Tibial artery (tissue), 4 donors: ENCODE measurements around the gene BRF1.
"Not testable (repeated sequence)": the region's sequence is repeated elsewhere in the genome, so short reads cannot be mapped to it uniquely, and the experiment has no call there.

Source experiments
- DNase-seq, 2 donors: peaks; one replicate each; pipeline ENCODE4 v3.0.0-alpha.2; 2019
- H3K27ac ChIP-seq, 2 donors: fragments of 200-600 bp; sonication (generic) in 1 of 2; 1 replicate in 1 of 2; 2 replicates in 1 of 2; pipeline ENCODE4 v1.5.1; 2018 to 2019; ENCODE audit warnings: mild to moderate bottlenecking in 1 of 2
- H3K27me3 ChIP-seq, 2 donors: fragments of 200-600 bp; sonication (generic) in 1 of 2; one replicate each; pipeline versions ENCODE4 v1.5.1 to v1.6.0; 2016 to 2019
- H3K36me3 ChIP-seq, 3 donors: fragments of 200-600 bp; sonication (generic) in 2 of 3; one replicate each; pipeline ENCODE4 v1.5.1; 2016 to 2019; ENCODE audit warnings: mild to moderate bottlenecking in 2 of 3
- H3K4me1 ChIP-seq, 4 donors: fragments of 200-600 bp; sonication (generic) in 2 of 4; 1 replicate in 3 of 4; 2 replicates in 1 of 4; pipeline ENCODE4 v1.5.1; 2016 to 2019
- H3K4me3 ChIP-seq, 2 donors: fragments of 200-600 bp; sonication (generic) in 1 of 2; 1 replicate in 1 of 2; 2 replicates in 1 of 2; pipeline ENCODE4 v1.5.1; 2018 to 2019; ENCODE audit warnings: mild to moderate bottlenecking in 2 of 2
- H3K9me3 ChIP-seq, 3 donors: fragments of 200-600 bp; sonication (generic) in 1 of 3; one replicate each; pipeline ENCODE4 v1.5.1; 2016 to 2019
- CTCF ChIP-seq, 2 experiments: fragments of 200-600 bp in 1 of 2; fragments of 450-650 bp in 1 of 2; IDR thresholded peaks; one replicate each; pipeline ENCODE4 v1.5.1; 2017 to 2019; ENCODE audit warnings: antibody characterized with exemption in 2 of 2, mild to moderate bottlenecking in 1 of 2, moderate library complexity in 1 of 2
- intact Hi-C: fragments of 100-400 bp; cut with DNase I; formaldehyde crosslinking; loops from one replicate; pipeline ENCODE4 v1.15.0; 2023; ENCODE audit warnings: low total_unique reads

BRF1 gene

GRCh38 chr14:105305791-105306190, 5.0 kb upstream of the BRF1 start:
- Histone ChIP-seq H3K27ac (no peak overlapping the region), H3K4me1 (peaks cover 0 to 6% (median 0%) of the 10 kb centered on the region in 4 donors), H3K4me3 (no peak overlapping the region), H3K9me3 (no peaks in the 10 kb centered on the region), H3K27me3 (no peaks in the 10 kb centered on the region), H3K36me3 (no peaks in the 10 kb centered on the region)
- no peak for DNase-seq
- no peak for TF ChIP-seq CTCF (IDR thresholded peaks at IDR 0.05)
- intact Hi-C loops, result loop anchor here (10.0 kb wide), 1 partner anchor 189 kb away; the partner anchor contains the start of gene TEDC1

GRCh38 chr14:105305345-105305744, 4.5 kb upstream of the BRF1 start:
- Histone ChIP-seq H3K4me1 (peaks cover 0 to 6% (median 0%) of the 10 kb centered on the region in 4 donors), H3K27me3 (no peaks in the 10 kb centered on the region), H3K36me3 (no peaks in the 10 kb centered on the region), H3K9me3 (no peaks in the 10 kb centered on the region), H3K27ac (no peak overlapping the region), H3K4me3 (no peak overlapping the region)
- no peak for DNase-seq
- intact Hi-C loops, result loop anchor here (10.0 kb wide), 1 partner anchor 189 kb away; the partner anchor contains the start of gene TEDC1
- no peak for TF ChIP-seq CTCF (IDR thresholded peaks at IDR 0.05)

- no peak overlapping the region for H3K4me3 ChIP-seq
- H3K27me3 ChIP-seq, result no peaks in the 10 kb centered on the region
- TF ChIP-seq CTCF (IDR thresholded peaks at IDR 0.05), result no peak
- H3K27ac ChIP-seq, result no peak overlapping the region
- H3K4me1 ChIP-seq, result peaks cover 0 to 11% (median 6%) of the 10 kb centered on the region in 4 donors
- no peaks in the 10 kb centered on the region for H3K9me3 ChIP-seq
- H3K36me3 ChIP-seq, result no peaks in the 10 kb centered on the region
- no peak for DNase-seq
- intact Hi-C loops, result loop anchor here (10.0 kb wide), 1 partner anchor 190 kb away; the partner anchor contains the start of gene TEDC1
Observed at GRCh38 chr14:105304565-105304964, 3.8 kb upstream of the BRF1 start.

GRCh38 chr14:105303949-105304348, 3.1 kb upstream of the BRF1 start:
- Histone ChIP-seq H3K4me3 (no peak overlapping the region), H3K27ac (no peak overlapping the region), H3K9me3 (no peaks in the 10 kb centered on the region), H3K36me3 (no peaks in the 10 kb centered on the region), H3K4me1 (peaks cover 0 to 17% (median 11%) of the 10 kb centered on the region in 4 donors), H3K27me3 (no peaks in the 10 kb centered on the region)
- no peak for DNase-seq
- intact Hi-C loops, result loop anchor here (10.0 kb wide), 1 partner anchor 191 kb away; the partner anchor contains the start of gene TEDC1
- TF ChIP-seq CTCF (IDR thresholded peaks at IDR 0.05), result no peak

- intact Hi-C loops, result loop anchor here (10.0 kb wide), 1 partner anchor 193 kb away; the partner anchor contains the start of gene TEDC1
- Histone ChIP-seq H3K27ac (peak overlapping the region; percentile 85 to 87), H3K4me1 (peaks cover 0 to 23% (median 15%) of the 10 kb centered on the region in 4 donors), H3K4me3 (peak overlapping the region; percentile 60 to 69)
- not testable (repeated sequence) for H3K27me3 ChIP-seq, H3K36me3 ChIP-seq, H3K9me3 ChIP-seq, DNase-seq
Observed at GRCh38 chr14:105301915-105302249, 1.1 kb upstream of the BRF1 start.

GRCh38 chr14:105301103-105301914, 508 bp upstream of the BRF1 start:
- peaks cover 0 to 23% (median 15%) of the 10 kb centered on the region in 4 donors for H3K4me1 ChIP-seq
- peak overlapping the region; percentile 60 to 69 for H3K4me3 ChIP-seq
- H3K36me3 ChIP-seq, result no peaks in the 10 kb centered on the region
- peak; percentile 97 to 98 for DNase-seq
- H3K27me3 ChIP-seq, result no peaks in the 10 kb centered on the region
- TF ChIP-seq CTCF (IDR thresholded peaks at IDR 0.05), result no peak
- peak overlapping the region; percentile 85 to 87 for H3K27ac ChIP-seq
- intact Hi-C loops, result loop anchor here (10.0 kb wide), 1 partner anchor 193 kb away; the partner anchor contains the start of gene TEDC1
- H3K9me3 ChIP-seq, result no peaks in the 10 kb centered on the region
